Spleen (tissue), 11 donors: ENCODE data around the gene FOXF1. TPM values are rescaled to one million over a fixed set of nuclear protein-coding genes. Genes with fewer than 3 reads are reported as not detected.

Experiments
- DNase-seq: peaks from one replicate; pipeline ENCODE4 v3.0.0-alpha.2; 2020
- H3K27ac ChIP-seq, 8 donors: fragments of 200-600 bp; sonication (generic) in 7 of 8; 1 replicate in 4 of 8; 2 replicates in 4 of 8; pipeline versions ENCODE4 v1.5.0 to v1.8.0; 2016 to 2021; ENCODE audit warnings: inconsistent platforms in 4 of 8, mild to moderate bottlenecking in 4 of 8, moderate library complexity in 1 of 8
- H3K27me3 ChIP-seq, 7 donors: fragments of 200-600 bp; sonication (generic) in 6 of 7; replicated peaks in 1 of 7; 1 replicate in 4 of 7; 2 replicates in 3 of 7; pipeline versions ENCODE4 v1.5.0 to v1.8.0; 2016 to 2021; ENCODE audit warnings: inconsistent platforms in 3 of 7, mild to moderate bottlenecking in 1 of 7
- H3K36me3 ChIP-seq, 6 donors: fragments of 200-600 bp; sonication (generic) in 5 of 6; 1 replicate in 4 of 6; 2 replicates in 2 of 6; pipeline versions ENCODE4 v1.5.0 to v1.8.0; 2016 to 2021; ENCODE audit warnings: inconsistent platforms in 2 of 6
- H3K4me1 ChIP-seq, 6 donors: fragments of 200-600 bp; sonication (generic) in 5 of 6; 1 replicate in 3 of 6; 2 replicates in 3 of 6; pipeline versions ENCODE4 v1.5.0 to v1.8.0; 2016 to 2021; ENCODE audit warnings: inconsistent platforms in 3 of 6
- H3K4me3 ChIP-seq, 8 donors: fragments of 200-600 bp; sonication (generic) in 7 of 8; 1 replicate in 4 of 8; 2 replicates in 4 of 8; pipeline versions ENCODE4 v1.5.0 to v1.8.0; 2016 to 2021; ENCODE audit warnings: inconsistent platforms in 4 of 8, mild to moderate bottlenecking in 4 of 8, moderate library complexity in 2 of 8
- H3K9me3 ChIP-seq, 8 donors: fragments of 200-600 bp; sonication (generic) in 7 of 8; 1 replicate in 4 of 8; 2 replicates in 4 of 8; pipeline versions ENCODE4 v1.5.0 to v1.8.0; 2016 to 2021; ENCODE audit warnings: inconsistent platforms in 4 of 8
- POLR2A ChIP-seq, 3 donors: fragments of 450-650 bp; IDR thresholded peaks; one replicate each; pipeline ENCODE4 v1.5.1; 2017; ENCODE audit warnings: antibody characterized with exemption in 3 of 3, mild to moderate bottlenecking in 1 of 3
- POLR2AphosphoS5 ChIP-seq, 3 donors: sonication (generic); formaldehyde crosslinking; IDR thresholded peaks; one replicate each; pipeline ENCODE4 v1.5.1; 2017; ENCODE audit warnings: antibody characterized with exemption in 3 of 3
- WGBS, 5 donors: extraction: QIAGEN DNeasy Blood & Tissue Kit in 3 of 5; methylation state at CpG; one replicate each; pipeline versions ENCODE4 v1.1.5 to v1.1.7; 2013 to 2018; 5-methylcytosine and 5-hydroxymethylcytosine counted together
- intact Hi-C: fragments of 100-400 bp; cut with DNase I; formaldehyde crosslinking; loops from one replicate; pipeline ENCODE4 v1.15.0; 2023; ENCODE audit warnings: low total_unique reads
- polyA plus RNA-seq, 3 donors: library from polyadenylated mRNA; stranded (reverse); fragments of 200-250 nt; gene quantifications; one replicate each; pipeline ENCODE4 v1.2.1, GENCODE V29; 2013
- total RNA-seq, 7 donors: library from RNA; depleted of rRNA in 3 of 7; stranded (reverse); fragments of >200 nt in 3 of 7; fragmentation: NEBNext Ultra II Directional in 4 of 7; extraction: Animal tissue kit (Norgen Biotek cat#: 25700) in 4 of 7; gene quantifications; one replicate each; pipeline versions ENCODE4 v1.1.0 to v1.2.1, GENCODE V29; 2016 to 2021
- TF ChIP-seq, protein P1 (sequence below), 11 experiments: fragments of 200-600 bp in 7 of 11; fragments of 450-650 bp in 4 of 11; sonication (generic) in 4 of 11; IDR thresholded peaks in 8 of 11; conservative IDR thresholded peaks in 3 of 11; 1 replicate in 7 of 11; 2 replicates in 4 of 11; pipeline versions ENCODE4 v1.4.0 to v1.8.0; 2016 to 2021; ENCODE audit warnings: antibody characterized with exemption in 11 of 11, inconsistent platforms in 4 of 11, mild to moderate bottlenecking in 1 of 11
- donor health status: healthy with polysubstance abuse.
- donor health status: DM: no; HTN: no; CAD: no; lungs with moderate emphysema.
- donor health status: DM: no; HTN: no; CAD: no.
- donor health status: Bipolar disorder and iron deficiency.
- donor health status: healthy.
- donor health status: DM: no; HTN: no; CAD: no.
- donor health status: DM: yes; HTN: yes; CAD: no.

Gene FOXF1
- total and polyA plus RNA-seq, 10 donors: 0.33 to 2.2 (median 0.68) TPM

DNA sequence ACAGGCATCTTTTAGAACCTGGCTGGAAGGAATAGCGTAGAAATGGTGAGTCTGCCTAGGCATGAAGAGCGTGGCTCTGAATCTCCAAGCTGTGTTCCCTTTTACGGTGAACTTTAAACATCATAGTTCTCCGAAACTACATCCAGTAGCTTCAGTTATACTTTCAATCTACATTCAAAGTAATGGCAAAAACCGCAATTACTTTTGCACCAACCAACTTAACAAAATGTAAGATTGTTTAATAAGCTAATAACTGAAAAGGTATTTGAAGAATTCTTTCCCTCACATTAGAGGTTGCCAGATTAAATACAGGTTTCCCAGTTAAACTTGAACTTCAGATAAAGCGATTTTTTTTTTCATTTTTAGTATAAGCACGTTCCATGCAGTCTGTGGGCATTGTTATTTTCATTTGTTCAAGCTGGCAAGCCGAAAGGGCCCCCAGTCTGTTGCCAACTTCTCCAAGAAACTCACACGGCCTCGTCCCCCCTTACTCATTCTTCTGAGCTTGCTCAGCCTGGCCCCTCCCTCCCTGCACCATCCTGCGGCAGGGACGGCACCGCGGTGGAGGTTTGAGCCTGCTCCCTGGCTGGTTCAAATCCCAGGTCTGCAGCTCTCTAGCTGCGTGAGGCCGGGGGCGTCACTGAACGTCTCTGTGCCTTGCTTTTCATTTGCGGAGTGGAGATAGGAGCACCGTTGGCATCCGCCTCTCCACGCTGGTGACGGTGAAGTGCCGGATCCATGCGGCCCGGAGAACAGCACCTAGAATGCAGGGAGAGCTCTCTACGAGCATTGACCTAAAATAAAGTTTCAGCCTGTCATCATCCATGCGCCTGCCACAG is 48.2 kb downstream of the FOXF1 start:
- Histone ChIP-seq H3K27me3 (peaks cover 0 to 58% (median 5%) of the 10 kb centered on the region in 7 donors), H3K4me3 (no peak overlapping the region), H3K36me3 (no peaks in the 10 kb centered on the region), H3K9me3 (no peaks in the 10 kb centered on the region), H3K4me1 (peaks cover 5 to 25% (median 23%) of the 10 kb centered on the region in 6 donors), H3K27ac (no peak overlapping the region)
- WGBS, 5 donors: 75 to 86% (median 79%) methylated on average over 21 to 28 of the region's 28 CpGs
- intact Hi-C loops: no loop called here
- no peak for TF ChIP-seq POLR2A (IDR thresholded peaks at IDR 0.05)
- TF ChIP-seq POLR2AphosphoS5 (IDR thresholded peaks at IDR 0.05): no peak
- TF ChIP-seq, protein P1, sequence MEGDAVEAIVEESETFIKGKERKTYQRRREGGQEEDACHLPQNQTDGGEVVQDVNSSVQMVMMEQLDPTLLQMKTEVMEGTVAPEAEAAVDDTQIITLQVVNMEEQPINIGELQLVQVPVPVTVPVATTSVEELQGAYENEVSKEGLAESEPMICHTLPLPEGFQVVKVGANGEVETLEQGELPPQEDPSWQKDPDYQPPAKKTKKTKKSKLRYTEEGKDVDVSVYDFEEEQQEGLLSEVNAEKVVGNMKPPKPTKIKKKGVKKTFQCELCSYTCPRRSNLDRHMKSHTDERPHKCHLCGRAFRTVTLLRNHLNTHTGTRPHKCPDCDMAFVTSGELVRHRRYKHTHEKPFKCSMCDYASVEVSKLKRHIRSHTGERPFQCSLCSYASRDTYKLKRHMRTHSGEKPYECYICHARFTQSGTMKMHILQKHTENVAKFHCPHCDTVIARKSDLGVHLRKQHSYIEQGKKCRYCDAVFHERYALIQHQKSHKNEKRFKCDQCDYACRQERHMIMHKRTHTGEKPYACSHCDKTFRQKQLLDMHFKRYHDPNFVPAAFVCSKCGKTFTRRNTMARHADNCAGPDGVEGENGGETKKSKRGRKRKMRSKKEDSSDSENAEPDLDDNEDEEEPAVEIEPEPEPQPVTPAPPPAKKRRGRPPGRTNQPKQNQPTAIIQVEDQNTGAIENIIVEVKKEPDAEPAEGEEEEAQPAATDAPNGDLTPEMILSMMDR (IDR thresholded peaks at IDR 0.05 in 8 of 11, conservative IDR thresholded peaks at IDR 0.05 in 3 of 11): no peak
- DNase-seq: peak; percentile 62

GRCh38 chr16:86559802-86560305 is 49.5 kb downstream of the FOXF1 start:
- intact Hi-C loops: loop anchor here (5.0 to 10.0 kb wide), 2 partner anchors 717 to 1075 kb away; no protein-coding TSS in a partner anchor
- no peaks in the 10 kb centered on the region for H3K36me3 ChIP-seq
- H3K4me3 ChIP-seq: no peak overlapping the region
- no peaks in the 10 kb centered on the region for H3K9me3 ChIP-seq
- H3K27me3 ChIP-seq: peaks cover 3 to 70% (median 16%) of the 10 kb centered on the region in 7 donors
- no peak for DNase-seq
- H3K27ac ChIP-seq: no peak overlapping the region
- peaks cover 0 to 25% (median 19%) of the 10 kb centered on the region in 6 donors for H3K4me1 ChIP-seq
- 82 to 96% (median 85%) methylated on average over 8 to 9 of the region's 9 CpGs for WGBS, 5 donors
- TF ChIP-seq POLR2A (IDR thresholded peaks at IDR 0.05) (no peak), POLR2AphosphoS5 (IDR thresholded peaks at IDR 0.05) (no peak)
- TF ChIP-seq, protein P1 (IDR thresholded peaks at IDR 0.05 in 8 of 11, conservative IDR thresholded peaks at IDR 0.05 in 3 of 11): no peak

DNA sequence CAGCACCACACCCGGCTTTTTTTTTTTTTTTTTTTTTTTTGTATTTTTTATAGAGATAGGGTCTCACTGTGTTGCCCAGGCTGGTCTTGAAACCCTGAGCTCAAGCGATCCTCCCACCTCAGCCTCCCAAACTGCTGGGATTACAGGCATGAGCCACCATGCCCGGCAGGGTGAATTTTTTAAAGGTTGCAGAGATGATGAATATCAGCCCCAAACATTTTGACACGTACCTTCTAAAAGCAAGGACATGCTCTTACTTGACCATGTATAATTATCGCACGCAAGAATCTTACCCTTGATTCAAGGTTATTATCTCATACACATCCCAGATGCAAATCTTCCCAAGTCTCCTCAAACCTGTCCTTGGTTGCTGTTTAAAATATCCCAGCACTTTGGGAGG is 52.0 kb downstream of the FOXF1 start:
- H3K36me3 ChIP-seq: no peaks in the 10 kb centered on the region
- DNase-seq: no peak
- H3K27ac ChIP-seq: no peak overlapping the region
- intact Hi-C loops: loop anchor here (2.0 to 10.0 kb wide), 3 partner anchors 500 to 1072 kb away; no protein-coding TSS in a partner anchor
- H3K9me3 ChIP-seq: no peaks in the 10 kb centered on the region
- no peak overlapping the region for H3K4me3 ChIP-seq
- H3K4me1 ChIP-seq: peaks cover 3 to 36% (median 31%) of the 10 kb centered on the region in 6 donors
- peaks cover 10 to 95% (median 41%) of the 10 kb centered on the region in 7 donors for H3K27me3 ChIP-seq
- 79 to 92% (median 86%) methylated on average over 6 of the region's 6 CpGs for WGBS, 5 donors
- TF ChIP-seq, protein P1 (IDR thresholded peaks at IDR 0.05 in 8 of 11, conservative IDR thresholded peaks at IDR 0.05 in 3 of 11): no peak
- TF ChIP-seq POLR2A (IDR thresholded peaks at IDR 0.05): no peak
